PFSK-1 (cell line): Measurements from ENCODE around the gene TMEM79.

Experiments
- POLR2AphosphoS5 ChIP-seq: IDR thresholded peaks from 2 replicates; pipeline ENCODE4 v1.6.1; 2012; ENCODE audit warnings: low read depth, mild to moderate bottlenecking, control low read depth, low read length, moderate library complexity
- REST ChIP-seq, 2 experiments: IDR thresholded peaks; 2 replicates each; pipeline versions ENCODE4 v1.6.1 to v1.8.0; 2011 to 2012; ENCODE audit warnings: low read depth in 2 of 2, low read length in 2 of 2, control low read depth in 1 of 2, inconsistent platforms in 1 of 2, mild to moderate bottlenecking in 1 of 2, moderate library complexity in 1 of 2; ENCODE audit not compliant: insufficient read depth in 1 of 2
- TAF1 ChIP-seq: IDR thresholded peaks from 2 replicates; pipeline ENCODE4 v1.6.1; 2012; ENCODE audit warnings: low read length, control low read depth, borderline replicate concordance; ENCODE audit not compliant: insufficient read depth

- TF ChIP-seq TAF1, result no peak
- TF ChIP-seq REST (IDR thresholded peaks at IDR 0.05; ENCODE audit: insufficient read depth in 1 of 2, low read depth in 2 of 2, low read length in 2 of 2), result no peak
- no peak for TF ChIP-seq POLR2AphosphoS5
Observed at GRCh38 chr1:156268336-156268735, 15.8 kb upstream of the TMEM79 start.
